H9 (cell line): ENCODE results near the gene UBE2E1. TPM values are rescaled to one million over a fixed set of nuclear protein-coding genes. Genes with fewer than 3 reads are reported as not detected.

ENCODE experiments used
- DNase-seq: peaks from one replicate; pipeline ENCODE4 v3.0.0-alpha.2; 2017
- H2AFZ ChIP-seq: one replicate; pipeline ENCODE4 v1.6.1; 2013; ENCODE audit warnings: mild to moderate bottlenecking, low read length, control low read depth, moderate library complexity
- H2AK5ac ChIP-seq: 2 replicates; pipeline ENCODE4 v1.6.1; 2013; ENCODE audit warnings: low read length, control low read depth, mixed read lengths; ENCODE audit not compliant: insufficient read length
- H2BK120ac ChIP-seq: one replicate; pipeline ENCODE4 v1.6.1; 2013; ENCODE audit warnings: low read depth, mild to moderate bottlenecking, low read length, control low read depth, inconsistent platforms; ENCODE audit not compliant: poor library complexity, severe bottlenecking
- H2BK12ac ChIP-seq: 2 replicates; pipeline ENCODE4 v1.6.1; 2013; ENCODE audit warnings: low read length, control low read depth, mixed read lengths, low read depth; ENCODE audit not compliant: insufficient read length
- H2BK15ac ChIP-seq: 2 replicates; pipeline ENCODE4 v1.6.1; 2013; ENCODE audit warnings: low read depth, low read length, control low read depth
- H2BK20ac ChIP-seq: one replicate; pipeline ENCODE4 v1.6.1; 2013; ENCODE audit warnings: low read depth, mild to moderate bottlenecking, low read length, control low read depth, inconsistent platforms; ENCODE audit not compliant: poor library complexity, severe bottlenecking
- H2BK5ac ChIP-seq: 2 replicates; pipeline ENCODE4 v1.6.1; 2013; ENCODE audit warnings: low read length, control low read depth, mixed read lengths; ENCODE audit not compliant: insufficient read length
- H3K14ac ChIP-seq: 2 replicates; pipeline ENCODE4 v1.6.1; 2013; ENCODE audit warnings: low read length, control low read depth; ENCODE audit not compliant: insufficient read depth
- H3K18ac ChIP-seq: 2 replicates; pipeline ENCODE4 v1.6.1; 2013; ENCODE audit warnings: low read depth, mild to moderate bottlenecking, mixed read lengths, low read length, control low read depth; ENCODE audit not compliant: insufficient read length
- H3K23ac ChIP-seq: 2 replicates; pipeline ENCODE4 v1.6.1; 2013; ENCODE audit warnings: low read length, control low read depth, mixed read lengths, low read depth; ENCODE audit not compliant: insufficient read length
- H3K23me2 ChIP-seq: 2 replicates; pipeline ENCODE4 v1.6.1; 2013; ENCODE audit warnings: low read depth, mild to moderate bottlenecking, mixed read lengths, low read length, control low read depth; ENCODE audit not compliant: insufficient read length, poor library complexity, severe bottlenecking
- H3K27ac ChIP-seq: 2 replicates; pipeline ENCODE4 v1.5.1; 2013; ENCODE audit warnings: low read length, control low read depth, mixed read lengths, low read depth; ENCODE audit not compliant: insufficient read length
- H3K27me3 ChIP-seq: 2 replicates; pipeline ENCODE4 v1.6.1; 2013; ENCODE audit warnings: low read length, control low read depth, inconsistent platforms; ENCODE audit not compliant: insufficient read depth
- H3K4ac ChIP-seq: 2 replicates; pipeline ENCODE4 v1.6.1; 2013; ENCODE audit warnings: low read depth, mild to moderate bottlenecking, control low read depth, inconsistent platforms, low read length, moderate library complexity
- H3K4me1 ChIP-seq: 2 replicates; pipeline ENCODE4 v1.6.1; 2013; ENCODE audit warnings: low read length, control low read depth, inconsistent platforms; ENCODE audit not compliant: insufficient read depth
- H3K4me2 ChIP-seq: 2 replicates; pipeline ENCODE4 v1.6.1; 2013; ENCODE audit warnings: low read length, control low read depth, mixed read lengths; ENCODE audit not compliant: insufficient read length, insufficient read depth
- H3K56ac ChIP-seq: 2 replicates; pipeline ENCODE4 v1.6.1; 2013; ENCODE audit warnings: low read depth, mild to moderate bottlenecking, mixed read lengths, low read length, control low read depth; ENCODE audit not compliant: insufficient read length
- H3K79me1 ChIP-seq: 2 replicates; pipeline ENCODE4 v1.6.1; 2013; ENCODE audit warnings: low read depth, mild to moderate bottlenecking, moderate library complexity, low read length, control low read depth, inconsistent platforms; ENCODE audit not compliant: insufficient read depth, poor library complexity, severe bottlenecking
- H3K79me2 ChIP-seq: 2 replicates; pipeline ENCODE4 v1.6.1; 2013; ENCODE audit warnings: low read length, control low read depth, inconsistent platforms; ENCODE audit not compliant: insufficient read depth
- H3K9ac ChIP-seq: 2 replicates; pipeline ENCODE4 v1.6.1; 2013; ENCODE audit warnings: low read length, control low read depth, mixed read lengths; ENCODE audit not compliant: insufficient read length; ENCODE audit errors: extremely low read depth
- H3K9me3 ChIP-seq: one replicate; pipeline ENCODE4 v1.6.1; 2013; ENCODE audit warnings: low read depth, low read length, inconsistent platforms; ENCODE audit not compliant: control insufficient read depth
- H3T11ph ChIP-seq: one replicate; pipeline ENCODE4 v1.6.1; 2013; ENCODE audit warnings: mild to moderate bottlenecking, low read length, control low read depth, inconsistent platforms
- H4K20me1 ChIP-seq: one replicate; pipeline ENCODE4 v1.6.1; 2013; ENCODE audit not compliant: control insufficient read depth, insufficient read length, insufficient read depth
- H4K5ac ChIP-seq: 2 replicates; pipeline ENCODE4 v1.6.1; 2013; ENCODE audit warnings: low read depth, mild to moderate bottlenecking, mixed read lengths, low read length, control low read depth; ENCODE audit not compliant: insufficient read length
- H4K8ac ChIP-seq: replicated peaks from 2 replicates; pipeline ENCODE4 v1.6.1; 2013; ENCODE audit warnings: low read length, control low read depth, mixed read lengths, low read depth; ENCODE audit not compliant: insufficient read length
- H4K91ac ChIP-seq: 2 replicates; pipeline ENCODE4 v1.6.1; 2013; ENCODE audit warnings: low read depth, mild to moderate bottlenecking, moderate library complexity, mixed read lengths, low read length, control low read depth; ENCODE audit not compliant: insufficient read length
- H3K27ac Mint-ChIP-seq, 3 experiments: 2 replicates in 2 of 3; 3 replicates in 1 of 3; pipeline ENCODE4 v1.8.0; 2020 to 2021; ENCODE audit warnings: mixed read lengths in 3 of 3, mild to moderate bottlenecking in 1 of 3, moderate library complexity in 1 of 3
- H3K27me3 Mint-ChIP-seq: 2 replicates; pipeline ENCODE4 v1.8.0; 2021; ENCODE audit warnings: low read depth, mild to moderate bottlenecking, moderate library complexity, mixed read lengths
- H3K36me3 Mint-ChIP-seq, 3 experiments: 2 replicates in 2 of 3; 3 replicates in 1 of 3; pipeline ENCODE4 v1.8.0; 2020 to 2021; ENCODE audit warnings: low read depth in 3 of 3, mixed read lengths in 3 of 3; ENCODE audit not compliant: insufficient read depth in 1 of 3
- H3K4me1 Mint-ChIP-seq, 2 experiments: 2 replicates each; pipeline ENCODE4 v1.8.0; 2020; ENCODE audit warnings: mixed read lengths in 2 of 2
- H3K4me3 Mint-ChIP-seq, 2 experiments: 2 replicates in 1 of 2; 3 replicates in 1 of 2; pipeline ENCODE4 v1.8.0; 2020 to 2021; ENCODE audit warnings: mild to moderate bottlenecking in 2 of 2, mixed read lengths in 2 of 2, moderate library complexity in 1 of 2
- H3K9me3 Mint-ChIP-seq, 2 experiments: 2 replicates in 1 of 2; 3 replicates in 1 of 2; pipeline ENCODE4 v1.8.0; 2020; ENCODE audit warnings: mild to moderate bottlenecking in 2 of 2, mixed read lengths in 2 of 2, moderate library complexity in 1 of 2
- CTCF ChIP-seq: fragments of 200-600 bp; sonication (generic); conservative IDR thresholded peaks from 3 replicates; pipeline ENCODE4 v1.8.0; 2021; ENCODE audit warnings: antibody characterized with exemption, mild to moderate bottlenecking
- WGBS: extraction: QIAGEN DNeasy Blood & Tissue Kit; methylation state at CpG from one replicate; pipeline ENCODE4 v1.1.7; 2013; ENCODE audit warnings: missing lambda C conversion rate, low lambda C conversion rate, mixed read lengths; ENCODE audit not compliant: insufficient read length; ENCODE audit errors: extremely low coverage; 5-methylcytosine and 5-hydroxymethylcytosine counted together
- total RNA-seq: library from RNA; stranded (reverse); gene quantifications from 2 replicates; pipeline ENCODE4 v1.2.1, GENCODE V29; 2021

Gene UBE2E1
- total RNA-seq, 1 experiment from 2014 or later: 142 TPM

- no peaks in the 10 kb centered on the region for H3K79me1 ChIP-seq
- no peak overlapping the region for H2BK12ac ChIP-seq
- H3K36me3 Mint-ChIP-seq: peaks cover 18 to 44% (median 41%) of the 10 kb centered on the region in 3 experiments
- H3K9me3 ChIP-seq: no peaks in the 10 kb centered on the region
- H3K4me2 ChIP-seq: no peak overlapping the region
- H3K27me3 ChIP-seq: no peaks in the 10 kb centered on the region
- no peak for DNase-seq
- H3K23ac ChIP-seq: no peak overlapping the region
- no peak overlapping the region for H3K56ac ChIP-seq
- no CpG with 5 or more reads among the region's 7 CpGs for WGBS
- no peak overlapping the region for H3K9ac ChIP-seq
- no peaks in the 10 kb centered on the region for H4K20me1 ChIP-seq
- H3K79me2 ChIP-seq: peaks cover 2% of the 10 kb centered on the region; the same call in 1 of the 2 replicates
- no peak overlapping the region for H2AK5ac ChIP-seq
- no peak overlapping the region for H3T11ph ChIP-seq
- H3K27ac Mint-ChIP-seq: no peak overlapping the region
- H4K91ac ChIP-seq: no peak overlapping the region
- no peak overlapping the region for H2BK5ac ChIP-seq
- H3K4me3 Mint-ChIP-seq: no peak overlapping the region
- H4K5ac ChIP-seq: no peak overlapping the region
- H3K4me1 ChIP-seq: no peaks in the 10 kb centered on the region
- H2AFZ ChIP-seq: no peak overlapping the region
- no peak overlapping the region for H2BK120ac ChIP-seq
- H3K27ac ChIP-seq: no peak overlapping the region
- H3K23me2 ChIP-seq: no peaks in the 10 kb centered on the region
- no peak overlapping the region for H3K18ac ChIP-seq
- H2BK15ac ChIP-seq: no peak overlapping the region
- no peak overlapping the region for H3K14ac ChIP-seq
- peaks cover 0 to 6% of the 10 kb centered on the region in 2 experiments; a peak in 1 of 4 replicates for H3K4me1 Mint-ChIP-seq
- 0 out of 5 replicates have a peak, but pooled peaks cover 0 to under 1% of the 10 kb centered on the region in 2 experiments for H3K9me3 Mint-ChIP-seq
- TF ChIP-seq CTCF: no peak
- no peaks in the 10 kb centered on the region for H3K27me3 Mint-ChIP-seq
- H3K4ac ChIP-seq: no peak overlapping the region
- no peak overlapping the region for H4K8ac ChIP-seq
- no peak overlapping the region for H2BK20ac ChIP-seq
Observed at GRCh38 chr3:23909341-23909740, 103.6 kb downstream of the UBE2E1 start.
